NCI-H2196 treated with DMSO at 0.1 percent for 48 hours (cell line): ENCODE results near the gene COA8.

Experiments
- DNase-seq: peaks from one replicate; lab custom pipeline; 2025; ENCODE audit not compliant: unreplicated experiment; lab: John Stamatoyannopoulos, UW

COA8 gene

GRCh38 chr14:103562429-103563225, at the start of gene COA8, which contains the start of gene BAG5:
Gene COA8, plus strand, starts transcription at chr14:103562960. Its CDS starts 42 bp downstream, at chr14:103563002.
Gene BAG5, minus strand, starts transcription at chr14:103562657. Its CDS starts 1,493 bp downstream, at chr14:103561164.
- DNase-seq, result peak; percentile 42

GRCh38 chr14:103514596-103515421, 48.0 kb upstream of the COA8 start:
- DNase-seq, result no peak

DNA sequence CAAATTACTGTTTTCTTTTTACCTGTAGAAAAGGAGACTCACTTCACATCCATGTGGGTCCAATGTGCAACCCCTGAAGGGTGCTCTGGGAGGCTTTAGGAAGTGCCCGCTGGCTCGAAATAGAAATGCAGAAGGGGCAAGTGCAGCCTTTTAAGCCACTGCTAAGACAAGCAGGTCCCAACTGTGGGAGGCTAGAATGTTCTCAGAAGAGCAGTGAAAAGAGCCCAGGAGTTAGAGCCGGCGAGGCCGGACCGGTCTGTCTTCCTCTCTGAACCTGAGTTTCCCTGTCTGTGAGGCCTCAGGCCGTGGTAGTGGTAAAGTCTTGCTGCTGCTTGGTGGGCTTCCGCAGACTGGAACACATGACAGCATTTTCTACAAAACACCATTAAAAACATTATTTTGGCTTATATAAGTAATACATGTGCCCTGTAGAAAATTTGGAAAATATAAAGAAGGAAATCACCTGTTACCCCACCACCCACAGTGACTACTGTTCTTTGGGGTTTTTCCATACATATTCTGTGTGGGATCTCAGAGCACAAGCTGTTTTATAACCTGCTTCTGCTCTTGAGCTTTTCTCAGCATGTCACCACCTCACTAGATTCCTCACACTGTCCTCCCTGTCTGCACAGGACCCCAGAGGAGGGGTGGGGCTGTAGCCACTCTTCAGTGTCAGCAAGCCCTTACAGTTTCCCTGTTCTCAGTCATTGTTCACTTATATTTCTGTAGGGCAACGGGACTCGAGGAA, 46.2 kb upstream of the COA8 start:
- no peak for DNase-seq

GRCh38 chr14:103517174-103517566, 45.6 kb upstream of the COA8 start:
- no peak for DNase-seq

GRCh38 chr14:103517721-103518421, 44.9 kb upstream of the COA8 start:
- no peak for DNase-seq

DNA sequence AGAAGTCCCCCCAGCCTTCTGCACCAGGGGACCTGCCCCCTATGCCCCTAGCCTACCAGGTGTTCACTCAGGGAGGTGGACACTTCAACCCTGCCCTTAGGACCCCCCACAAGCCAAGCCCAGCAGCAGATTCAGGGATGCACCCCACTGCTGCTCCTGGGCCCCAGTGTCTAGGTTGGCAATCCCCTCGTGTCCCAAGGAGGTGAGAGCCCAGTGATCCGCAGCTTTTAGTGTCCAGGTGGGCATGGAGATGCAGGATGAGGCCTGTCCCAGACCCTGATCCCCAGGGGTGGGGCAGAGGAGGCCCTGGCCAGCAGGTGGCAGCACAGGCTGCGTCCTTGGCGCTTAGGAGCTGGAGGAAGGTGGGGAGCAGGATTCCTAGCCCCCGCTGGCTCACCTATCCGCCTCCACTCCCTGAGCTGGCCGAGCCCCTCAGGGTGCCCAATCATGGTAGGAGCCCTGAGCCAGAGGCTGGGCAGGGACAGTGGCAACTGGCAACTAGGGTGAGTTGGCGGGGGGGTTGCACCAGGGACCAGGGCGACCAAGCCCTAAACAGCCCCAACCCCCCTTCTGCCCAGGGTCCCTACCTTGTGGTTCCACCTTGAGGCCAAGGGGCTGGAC, 44.2 kb upstream of the COA8 start:
- no peak for DNase-seq

DNA sequence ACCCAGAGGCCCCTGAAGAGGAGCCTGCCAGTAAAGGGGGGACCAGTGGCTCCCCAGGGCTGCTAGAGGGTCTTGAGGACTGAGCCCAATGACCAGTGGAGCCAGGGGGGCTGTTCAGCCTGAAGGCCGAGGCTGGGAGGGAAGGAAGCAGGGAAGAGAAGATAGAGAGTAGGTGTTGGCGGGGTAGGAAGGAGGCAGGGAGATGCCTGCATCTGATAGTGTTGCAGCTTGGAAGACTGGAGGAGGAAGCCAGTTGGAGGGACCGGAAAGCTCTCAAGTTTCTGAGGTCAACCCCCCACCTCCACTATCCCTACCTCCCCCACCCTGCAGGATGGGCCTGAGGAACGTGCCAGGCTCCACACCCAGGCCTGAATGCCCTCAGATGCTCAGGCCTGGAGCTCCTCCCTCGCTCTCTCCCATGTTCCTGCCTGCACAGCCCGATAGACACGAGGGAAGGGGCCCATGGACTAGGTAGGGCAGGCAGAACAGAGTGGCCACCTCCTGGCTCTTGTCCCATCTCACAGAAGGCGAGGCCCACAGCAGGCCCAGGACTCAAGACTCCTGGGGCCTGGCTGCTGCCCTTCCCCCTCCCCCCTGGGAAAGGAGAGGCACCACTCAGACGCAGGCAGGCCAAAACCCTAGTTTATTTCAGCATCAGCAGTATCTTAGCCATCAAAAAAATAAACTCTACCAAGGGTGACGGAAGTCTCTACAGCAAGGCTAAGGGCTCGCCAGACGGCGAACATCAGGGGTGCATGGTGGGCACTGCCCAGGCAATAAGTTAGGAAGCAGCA, 43.5 kb upstream of the COA8 start:
- DNase-seq, result no peak

- DNase-seq, result no peak
Measured at GRCh38 chr14:103519837-103520212, 42.9 kb upstream of the COA8 start.

DNA sequence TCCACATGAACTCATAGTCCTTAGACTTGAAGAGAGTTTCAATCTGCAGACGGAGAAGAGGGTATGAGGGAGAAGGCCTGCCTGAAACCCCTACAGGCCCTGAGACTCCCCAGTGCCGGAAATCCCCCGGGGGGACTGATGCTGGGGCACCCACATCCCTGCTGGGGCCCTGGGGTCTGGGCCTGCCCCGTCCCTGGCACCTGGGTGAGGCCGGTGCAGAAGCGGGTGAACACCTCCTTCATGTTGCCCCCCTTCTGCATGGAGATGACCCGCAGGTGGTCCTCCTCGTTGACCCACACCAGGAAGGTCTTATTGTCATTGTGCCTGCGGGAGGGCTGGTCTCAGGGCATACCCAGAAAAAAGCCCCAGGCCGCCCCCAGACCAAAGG, 42.5 kb upstream of the COA8 start:
- no peak for DNase-seq

DNA sequence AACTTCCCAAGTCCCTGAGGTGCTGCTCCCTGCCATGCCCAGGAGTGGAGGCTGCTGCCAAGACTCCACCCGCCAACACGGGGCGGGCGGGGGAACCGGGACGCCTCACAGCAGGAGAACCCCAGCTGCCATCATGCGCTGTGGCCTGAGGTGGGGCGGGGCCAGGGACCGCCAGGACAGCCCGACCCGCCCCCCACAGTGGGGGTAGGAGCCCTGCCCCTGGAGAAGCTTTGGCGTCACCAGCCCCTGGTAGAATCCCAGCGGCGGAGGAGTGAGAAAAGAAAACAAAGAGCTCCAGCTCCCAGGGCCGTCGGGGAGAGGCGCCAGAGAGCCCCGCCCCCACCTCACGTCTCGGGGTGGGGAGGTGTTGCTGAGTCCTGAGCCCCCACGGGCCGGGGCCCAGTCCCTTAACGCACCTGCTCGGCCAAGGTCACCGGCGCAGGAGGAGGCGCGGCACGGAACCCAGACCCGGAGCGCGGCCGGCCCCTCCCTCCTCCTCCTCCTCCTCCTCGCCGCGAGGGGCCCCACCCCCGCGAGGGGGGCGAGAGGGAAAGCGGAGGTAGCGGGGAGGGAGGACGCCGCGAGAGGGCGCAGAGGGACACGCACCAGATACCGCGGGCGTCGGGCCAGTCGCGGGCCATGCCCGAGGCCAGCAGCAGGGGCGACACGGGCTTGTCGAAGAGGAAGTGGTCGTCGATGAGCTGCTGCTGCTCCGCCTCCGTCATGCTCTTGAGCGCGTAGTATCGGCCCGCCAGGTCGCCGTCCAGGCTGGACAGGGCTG, 41.9 kb upstream of the COA8 start:
- peak; percentile 79 for DNase-seq

DNA sequence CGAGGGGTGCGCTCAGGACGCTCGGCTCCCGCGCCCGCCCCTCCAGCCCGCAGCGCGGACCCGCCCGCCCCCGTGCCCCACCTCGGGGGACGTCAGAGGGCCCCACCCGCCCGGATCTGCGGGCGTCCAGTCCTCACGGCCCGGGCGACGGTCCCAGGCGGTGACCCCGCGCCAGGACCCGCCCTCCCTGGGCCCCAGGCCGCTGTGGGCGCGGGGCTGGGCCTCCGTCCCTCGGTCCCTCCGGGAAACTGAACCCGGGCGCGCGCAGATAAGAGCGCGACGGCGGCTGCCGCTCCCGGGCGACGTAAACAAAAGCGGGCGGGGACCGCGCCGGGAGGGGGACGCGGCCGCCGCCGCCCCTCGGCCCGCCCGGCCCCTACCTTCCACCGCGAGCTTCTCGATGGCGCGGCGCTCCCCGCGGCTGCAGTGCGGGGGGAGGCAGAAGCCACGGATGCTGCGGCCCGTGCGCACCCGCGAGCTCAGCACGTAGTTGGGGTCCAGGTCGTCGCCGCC, 41.3 kb upstream of the COA8 start:
- DNase-seq, result no peak

DNA sequence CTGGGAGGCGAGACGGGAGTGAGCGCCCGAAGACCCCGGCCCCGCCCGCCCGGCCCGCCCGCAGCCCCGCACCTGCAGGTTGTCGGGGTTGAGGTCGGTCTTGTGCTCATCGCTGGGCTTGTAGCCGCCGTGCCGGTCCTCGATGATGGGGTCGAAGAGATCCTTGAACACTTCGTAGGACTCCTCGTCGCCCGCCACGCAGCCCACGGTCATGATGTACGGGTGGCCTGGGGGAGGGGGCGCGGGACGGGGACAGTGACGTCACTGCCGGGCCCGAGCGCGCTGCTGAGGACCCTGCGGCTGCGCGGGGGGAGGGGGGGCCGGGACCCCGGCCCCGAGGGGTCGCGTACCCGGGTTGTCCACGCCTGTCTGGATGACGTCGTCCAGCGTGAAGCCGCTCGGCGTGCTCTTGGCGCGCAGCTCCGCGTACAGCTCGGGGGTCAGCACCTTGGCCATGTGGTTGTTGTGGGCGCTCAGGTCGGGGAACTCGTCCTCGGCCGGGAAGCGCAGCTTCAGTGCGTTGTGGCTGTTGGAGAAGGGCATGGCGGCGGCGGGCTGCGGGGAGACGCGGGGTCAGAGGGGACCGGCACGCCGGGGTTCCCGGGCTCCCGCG, 40.7 kb upstream of the COA8 start:
- DNase-seq, result no peak

- peak; percentile 20 for DNase-seq
Measured at GRCh38 chr14:103522649-103523574, 39.8 kb upstream of the COA8 start, which contains the start of gene CKB. Gene CKB, minus strand, starts transcription at chr14:103522830. Its CDS starts 337 bp downstream, at chr14:103522493.

DNA sequence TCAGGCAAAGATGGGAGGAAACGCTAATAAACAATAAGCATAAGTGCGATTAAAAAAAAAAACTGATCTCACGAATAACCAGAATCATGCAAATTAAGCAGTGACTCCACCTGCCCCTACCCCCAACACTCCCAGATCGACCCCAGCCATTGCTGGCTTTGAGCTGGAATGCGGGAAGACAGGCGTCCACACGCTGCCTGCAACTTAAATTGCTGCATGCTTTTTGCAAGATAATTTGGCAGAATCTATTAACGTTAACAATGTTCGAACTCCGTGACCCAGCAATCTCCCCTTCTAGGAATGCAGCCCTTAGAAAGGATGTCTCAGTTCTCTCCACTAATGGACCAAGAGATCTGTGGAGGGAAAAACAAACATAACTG, 39.2 kb upstream of the COA8 start:
- DNase-seq, result no peak

GRCh38 chr14:103524002-103524935, 38.5 kb upstream of the COA8 start:
- no peak for DNase-seq
